ENCODE data around the gene DPP10.
"Not testable (repeated sequence)": the region's sequence is repeated elsewhere in the genome, so short reads cannot be mapped to it uniquely, and the experiment has no call there.

Gene DPP10

GRCh38 chr2:114728372-114728771, 285.9 kb downstream of the DPP10 start:
- H3K4me3 ChIP-seq (ENCODE audit: low read length), result no peak overlapping the region
- no peak for DNase-seq (ENCODE audit: low read depth)
- TF ChIP-seq, protein P1, sequence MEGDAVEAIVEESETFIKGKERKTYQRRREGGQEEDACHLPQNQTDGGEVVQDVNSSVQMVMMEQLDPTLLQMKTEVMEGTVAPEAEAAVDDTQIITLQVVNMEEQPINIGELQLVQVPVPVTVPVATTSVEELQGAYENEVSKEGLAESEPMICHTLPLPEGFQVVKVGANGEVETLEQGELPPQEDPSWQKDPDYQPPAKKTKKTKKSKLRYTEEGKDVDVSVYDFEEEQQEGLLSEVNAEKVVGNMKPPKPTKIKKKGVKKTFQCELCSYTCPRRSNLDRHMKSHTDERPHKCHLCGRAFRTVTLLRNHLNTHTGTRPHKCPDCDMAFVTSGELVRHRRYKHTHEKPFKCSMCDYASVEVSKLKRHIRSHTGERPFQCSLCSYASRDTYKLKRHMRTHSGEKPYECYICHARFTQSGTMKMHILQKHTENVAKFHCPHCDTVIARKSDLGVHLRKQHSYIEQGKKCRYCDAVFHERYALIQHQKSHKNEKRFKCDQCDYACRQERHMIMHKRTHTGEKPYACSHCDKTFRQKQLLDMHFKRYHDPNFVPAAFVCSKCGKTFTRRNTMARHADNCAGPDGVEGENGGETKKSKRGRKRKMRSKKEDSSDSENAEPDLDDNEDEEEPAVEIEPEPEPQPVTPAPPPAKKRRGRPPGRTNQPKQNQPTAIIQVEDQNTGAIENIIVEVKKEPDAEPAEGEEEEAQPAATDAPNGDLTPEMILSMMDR (conservative IDR thresholded peaks at IDR 0.05; ENCODE audit: low read depth, low read length), result no peak

- no peak for DNase-seq (ENCODE audit: low read depth)
- H3K4me3 ChIP-seq (ENCODE audit: low read length), result no peak overlapping the region
- TF ChIP-seq, protein P1 (conservative IDR thresholded peaks at IDR 0.05; ENCODE audit: low read depth, low read length), result no peak
Measured at GRCh38 chr2:114729026-114729425, 286.6 kb downstream of the DPP10 start.

DNA sequence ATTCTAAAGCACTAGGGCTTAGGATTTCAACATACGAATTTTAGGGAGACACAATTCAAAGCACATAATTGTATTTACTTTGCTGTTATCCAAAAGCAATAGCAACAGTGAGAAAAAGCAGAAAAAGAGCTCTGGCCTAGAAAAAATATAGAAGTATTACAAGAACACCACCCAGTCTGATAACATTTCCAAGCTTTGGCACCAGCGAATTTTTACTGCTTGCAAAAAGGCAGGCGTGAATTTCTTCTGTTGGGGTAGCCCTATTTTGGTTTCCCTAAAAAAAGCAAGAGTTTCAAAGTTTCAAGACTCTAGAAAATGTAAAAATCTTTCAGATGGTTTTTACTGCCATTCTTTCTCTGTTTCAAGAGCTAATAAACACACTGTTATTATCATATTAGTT, 292.7 kb downstream of the DPP10 start:
- no peak overlapping the region for H3K4me3 ChIP-seq (ENCODE audit: low read length)
- TF ChIP-seq, protein P1 (conservative IDR thresholded peaks at IDR 0.05; ENCODE audit: low read depth, low read length), result no peak
- no peak for DNase-seq (ENCODE audit: low read depth)

GRCh38 chr2:114742245-114742644, 299.8 kb downstream of the DPP10 start:
- no peak for DNase-seq (ENCODE audit: low read depth)
- TF ChIP-seq, protein P1 (conservative IDR thresholded peaks at IDR 0.05; ENCODE audit: low read depth, low read length), result no peak
- no peak overlapping the region for H3K4me3 ChIP-seq (ENCODE audit: low read length)

- TF ChIP-seq, protein P1 (conservative IDR thresholded peaks at IDR 0.05; ENCODE audit: low read depth, low read length), result no peak
- no peak for DNase-seq (ENCODE audit: low read depth)
- H3K4me3 ChIP-seq (ENCODE audit: low read length), result no peak overlapping the region
Measured at GRCh38 chr2:114745700-114746099, 303.3 kb downstream of the DPP10 start.

DNA sequence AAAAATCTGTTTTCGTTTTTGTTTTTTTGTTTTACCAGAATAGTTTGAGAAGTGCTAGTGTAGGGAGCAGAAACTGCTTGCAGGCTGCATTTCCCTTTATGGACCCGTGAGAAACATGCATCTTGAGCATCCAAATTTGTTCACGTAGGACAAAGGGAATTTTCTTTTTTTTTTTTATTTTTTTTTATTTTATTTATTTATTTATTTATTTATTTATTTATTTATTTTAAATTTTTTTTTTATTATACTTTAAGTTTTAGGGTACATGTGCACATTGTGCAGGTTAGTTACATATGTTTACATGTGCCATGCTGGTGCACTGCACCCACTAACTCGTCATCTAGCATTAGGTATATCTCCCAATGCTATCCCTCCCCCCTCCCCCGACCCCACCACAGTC, 305.7 kb downstream of the DPP10 start:
- not testable (repeated sequence) for DNase-seq (ENCODE audit: low read depth)

GRCh38 chr2:114752425-114752824, 310.0 kb downstream of the DPP10 start:
- H3K4me3 ChIP-seq (ENCODE audit: low read length), result no peak overlapping the region
- DNase-seq (ENCODE audit: low read depth), result no peak
- TF ChIP-seq, protein P1 (conservative IDR thresholded peaks at IDR 0.05; ENCODE audit: low read depth, low read length), result no peak

More for the DNA sequence above, 305.7 kb downstream of the DPP10 start:
- not testable (repeated sequence) for H3K4me3 ChIP-seq (ENCODE audit: low read length)

DNA sequence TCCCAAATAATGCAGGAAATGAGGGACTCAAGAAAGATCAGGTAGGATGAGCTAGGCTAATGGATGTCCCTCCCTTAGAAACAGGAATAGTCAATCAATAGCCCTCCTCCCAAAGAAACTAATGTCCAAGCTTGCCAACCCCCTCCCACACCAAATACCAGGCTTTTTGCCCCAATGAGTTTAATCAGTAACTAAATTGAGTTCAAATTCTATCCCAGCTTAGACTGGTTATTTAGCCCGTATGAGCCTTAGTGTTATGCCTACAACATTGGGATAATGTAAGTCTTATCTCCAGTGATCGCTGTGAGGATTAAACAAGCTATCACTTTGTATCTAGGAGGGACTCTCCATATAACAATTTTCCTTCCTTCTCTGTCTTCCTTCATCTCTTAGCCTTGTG, 310.7 kb downstream of the DPP10 start:
- TF ChIP-seq, protein P1 (conservative IDR thresholded peaks at IDR 0.05; ENCODE audit: low read depth, low read length), result no peak
- H3K4me3 ChIP-seq (ENCODE audit: low read length), result no peak overlapping the region
- DNase-seq (ENCODE audit: low read depth), result no peak

Measured in retinal pigment epithelial cell (primary cell).